GM18868 (cell line): ENCODE data around the gene RPL22.

Experiments used
- ATAC-seq: cut with Tn5 transposase; IDR thresholded peaks from one replicate; pipeline ENCODE4 v1.9.1; 2021; ENCODE audit warnings: mild to moderate bottlenecking, moderate library complexity; ENCODE audit not compliant: unreplicated experiment

The RPL22 gene

DNA sequence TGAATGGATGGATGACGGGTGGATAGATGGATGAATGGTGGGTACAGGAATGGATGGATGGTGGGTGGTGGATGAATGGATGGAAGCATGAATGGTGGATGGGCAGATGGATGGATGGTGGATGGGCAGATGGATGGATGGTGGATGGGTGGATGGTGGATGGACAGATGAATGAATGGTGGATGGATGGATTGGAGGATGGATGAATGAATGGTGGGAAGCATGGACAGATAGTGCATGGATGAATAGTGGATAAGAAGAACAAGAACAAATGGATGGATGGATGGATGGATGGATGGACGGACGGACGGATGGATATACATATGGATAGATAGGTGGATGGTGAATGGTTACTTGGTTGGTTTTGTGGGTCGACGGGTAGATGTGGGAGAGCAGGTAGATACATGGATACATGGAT lies 24.0 kb downstream of the RPL22 start:
- ATAC-seq = no peak

DNA sequence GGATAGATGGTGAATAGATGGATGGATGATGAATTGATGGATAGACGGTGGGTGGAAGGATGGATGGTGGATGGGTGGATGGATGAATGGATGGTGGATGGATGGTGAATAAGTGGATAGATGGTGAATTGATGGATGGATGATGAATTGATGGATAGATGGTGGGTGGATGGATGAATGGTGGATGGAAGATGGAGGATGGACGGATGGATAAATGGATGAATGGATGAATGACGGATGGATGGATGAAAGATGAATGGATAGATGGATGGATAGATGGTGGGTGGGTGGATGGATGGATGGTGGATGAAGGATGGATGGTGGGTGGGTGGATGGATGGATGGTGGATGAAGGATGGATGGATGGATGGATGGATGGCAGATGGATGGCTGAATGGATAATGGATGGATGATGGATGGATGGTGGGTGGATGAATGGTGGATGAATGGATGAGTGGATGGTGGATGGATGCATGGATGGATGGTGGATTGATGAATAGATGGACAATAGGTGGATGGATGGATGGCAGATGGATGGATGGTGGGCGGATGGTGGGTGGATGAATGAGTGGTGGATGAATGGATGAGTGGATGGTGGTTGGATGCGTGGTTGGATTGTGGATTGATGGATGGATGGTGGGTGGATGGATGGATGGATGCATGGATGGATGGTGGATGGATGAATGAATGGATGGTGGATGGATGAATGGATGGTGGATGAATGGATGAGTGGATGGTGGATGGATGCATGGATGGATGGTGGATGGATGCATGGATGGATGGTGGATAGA lies 24.6 kb downstream of the RPL22 start:
- no peak for ATAC-seq

DNA sequence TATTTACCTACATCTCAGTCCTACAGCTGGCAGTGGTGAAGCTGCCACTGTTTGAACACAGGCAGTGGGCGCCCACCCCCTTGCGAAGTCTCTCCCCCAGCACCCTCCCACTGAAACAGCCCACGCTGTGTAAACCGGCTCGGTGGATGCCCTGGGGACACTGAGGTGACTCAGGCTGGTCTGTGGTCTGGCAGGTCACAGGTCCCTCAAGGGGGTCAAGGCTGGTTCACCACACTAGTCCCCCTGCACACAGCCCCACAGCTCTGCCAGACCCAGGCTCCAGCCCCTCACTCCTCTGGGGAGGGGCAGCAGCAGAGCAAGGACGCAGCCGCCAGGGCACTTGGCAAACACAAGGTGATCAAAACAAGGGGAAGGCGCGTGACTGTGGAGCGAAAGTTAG lies 26.8 kb downstream of the RPL22 start:
- no peak for ATAC-seq

DNA sequence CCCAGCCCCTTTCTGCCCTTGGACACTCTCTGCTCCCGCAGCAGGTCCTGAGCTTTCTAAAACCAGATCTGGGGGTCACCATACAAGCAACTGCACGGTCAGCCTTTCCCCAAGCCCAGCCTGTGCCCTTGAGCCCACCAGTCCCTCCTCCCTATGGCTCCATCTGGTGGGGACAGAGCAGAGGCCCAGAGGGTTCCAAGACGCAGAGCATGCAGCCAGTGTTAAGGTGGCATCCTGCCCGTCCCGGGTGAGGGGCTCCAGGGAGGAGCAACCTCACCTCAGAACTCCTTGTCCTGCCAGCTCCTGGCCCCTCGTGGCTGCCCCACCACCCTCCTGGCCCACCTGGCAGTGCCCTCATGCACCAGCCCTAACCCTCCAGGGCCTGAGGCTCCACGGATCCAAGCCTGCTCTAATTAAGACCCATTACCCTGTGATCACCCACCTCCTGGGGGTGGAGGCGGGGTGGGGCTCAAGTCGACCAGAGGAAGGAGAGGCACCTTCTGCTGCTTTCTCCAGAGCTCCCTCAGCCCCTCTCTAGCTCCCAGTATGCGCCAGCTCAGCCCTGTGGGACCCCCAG lies 27.8 kb downstream of the RPL22 start:
- ATAC-seq = no peak

GRCh38 chr1:6170742-6171201 lies 28.6 kb downstream of the RPL22 start:
- ATAC-seq = no peak

DNA sequence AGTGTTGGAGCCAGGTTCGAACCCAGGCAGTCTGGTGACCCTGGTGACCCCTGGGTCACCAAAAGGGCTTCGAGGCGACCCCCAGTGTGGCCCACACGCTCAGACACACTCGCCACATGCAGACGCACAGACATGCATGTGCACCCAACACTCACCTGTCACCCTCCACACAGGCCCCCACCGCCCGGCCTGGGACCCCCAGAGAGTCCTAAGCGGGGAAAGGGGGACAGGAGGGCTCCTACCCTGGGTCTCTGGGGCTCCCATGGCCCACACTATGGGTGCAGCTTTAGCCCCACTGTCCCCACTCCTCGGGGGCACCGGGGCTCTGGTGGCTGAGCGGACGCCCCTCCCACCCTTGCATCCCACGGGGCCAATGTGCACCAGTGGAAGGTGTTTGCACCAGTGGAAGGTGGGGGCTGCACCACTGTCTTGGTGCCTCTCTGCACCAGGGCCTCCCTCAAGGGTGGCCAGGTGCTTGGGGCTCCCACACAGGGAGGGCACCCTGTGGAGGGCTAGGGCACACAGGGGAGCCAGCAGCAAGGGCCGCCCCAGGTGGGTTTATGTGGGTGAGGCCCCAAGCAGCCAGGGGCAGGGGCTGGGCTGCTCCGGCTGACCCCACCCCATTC lies 29.2 kb downstream of the RPL22 start:
- no peak for ATAC-seq

- ATAC-seq = no peak
Observed at GRCh38 chr1:6168947-6169586, 30.3 kb downstream of the RPL22 start.

DNA sequence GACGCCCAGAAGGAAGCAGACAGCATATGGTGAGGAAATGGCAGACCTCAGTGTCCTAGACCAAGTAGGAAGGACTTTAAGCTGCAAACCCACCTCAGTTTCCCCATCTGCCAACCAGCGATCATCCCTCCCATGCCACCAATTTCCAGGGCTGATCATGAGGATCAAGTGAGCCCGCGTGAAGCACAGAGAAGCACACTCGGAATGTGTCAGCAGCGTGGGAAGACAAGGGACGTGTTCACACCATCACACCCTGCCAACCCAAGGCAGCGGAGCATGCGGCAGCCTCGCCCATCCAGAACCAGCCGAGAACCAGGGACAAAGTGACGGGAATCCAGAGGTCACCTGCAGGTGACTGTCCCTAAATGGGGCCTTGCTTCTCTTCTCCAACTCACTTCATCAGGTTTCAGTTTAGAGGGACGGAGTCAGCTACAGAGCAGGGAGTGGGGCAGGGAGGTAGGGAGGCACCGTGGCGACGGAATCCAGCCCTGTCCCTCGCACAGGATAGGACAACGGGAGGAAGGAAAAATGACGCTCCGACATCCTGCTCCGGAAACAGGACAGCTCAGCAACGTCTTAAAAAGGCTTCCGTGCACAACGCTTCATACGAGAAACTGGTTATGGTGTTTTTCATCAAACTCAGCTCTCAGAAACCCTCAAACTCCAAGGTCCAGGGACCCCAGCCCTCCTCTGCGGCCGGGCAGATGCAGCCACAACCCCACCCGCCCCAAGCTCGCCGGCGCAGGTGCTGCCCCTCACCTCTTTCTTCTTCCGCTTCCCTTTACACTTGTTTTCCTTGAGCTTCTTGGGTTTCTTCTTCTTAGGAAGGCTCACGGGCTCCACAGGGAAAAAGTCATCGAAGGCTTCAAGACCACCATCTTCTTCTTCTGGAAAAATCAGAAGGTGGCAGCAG lies 31.7 kb downstream of the RPL22 start:
- no peak for ATAC-seq

DNA sequence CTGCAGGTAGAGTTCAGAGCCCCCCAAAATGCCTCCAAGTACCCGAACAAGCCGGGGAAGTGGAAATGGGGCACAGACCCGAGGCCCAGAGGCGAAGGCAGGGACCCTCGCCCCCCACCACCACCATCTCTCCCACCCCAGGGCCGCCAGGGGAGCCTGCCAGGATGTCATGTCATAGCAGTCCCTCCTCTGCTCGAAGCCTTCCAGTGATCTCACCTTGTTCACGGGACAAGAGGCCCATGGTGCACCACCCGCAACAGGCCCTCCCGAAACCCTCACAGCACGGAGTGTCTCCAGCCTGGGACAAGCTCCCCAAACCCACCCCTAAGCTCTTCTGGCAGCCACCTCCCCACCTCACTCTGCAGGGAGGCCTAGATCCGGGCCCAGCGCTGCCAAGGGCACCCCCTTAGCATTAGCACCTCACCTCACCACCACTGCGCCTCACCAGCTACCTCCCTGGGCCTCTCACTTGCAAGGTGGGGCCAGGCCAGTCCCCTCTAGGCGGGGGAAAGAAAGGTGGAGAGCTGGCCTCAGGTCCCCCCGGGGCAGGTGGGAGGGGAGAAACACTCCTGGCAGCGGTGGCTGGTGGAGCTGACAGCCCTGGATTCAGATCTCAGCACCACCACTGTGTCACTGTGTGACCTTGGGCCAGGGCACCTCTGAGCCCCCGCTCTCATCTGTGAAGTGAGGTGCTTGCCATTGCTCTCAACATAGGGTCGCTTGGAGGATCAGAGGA lies 32.6 kb downstream of the RPL22 start:
- ATAC-seq = no peak

DNA sequence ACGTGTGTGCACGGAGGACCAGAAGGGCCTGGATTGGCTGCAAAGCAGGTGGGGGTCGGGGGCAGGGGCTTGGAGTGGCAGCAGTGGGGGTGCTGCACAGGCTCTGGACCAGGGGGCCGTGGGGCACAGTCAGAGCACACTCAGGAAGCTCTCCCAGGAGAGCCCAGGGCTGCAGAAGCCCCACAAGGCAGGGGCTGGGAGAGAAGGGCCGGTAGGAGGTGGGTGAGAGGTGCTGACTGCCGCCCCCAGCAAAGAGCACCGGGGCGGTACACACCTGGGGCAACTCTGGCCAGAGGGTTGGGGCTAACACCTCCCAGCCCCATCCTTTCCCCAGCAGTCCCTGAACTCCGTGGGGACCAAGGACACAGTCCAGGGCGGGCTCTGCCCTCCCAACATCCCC lies 33.2 kb downstream of the RPL22 start:
- ATAC-seq = no peak

- no peak for ATAC-seq
Observed at GRCh38 chr1:6165441-6165985, 33.9 kb downstream of the RPL22 start.

DNA sequence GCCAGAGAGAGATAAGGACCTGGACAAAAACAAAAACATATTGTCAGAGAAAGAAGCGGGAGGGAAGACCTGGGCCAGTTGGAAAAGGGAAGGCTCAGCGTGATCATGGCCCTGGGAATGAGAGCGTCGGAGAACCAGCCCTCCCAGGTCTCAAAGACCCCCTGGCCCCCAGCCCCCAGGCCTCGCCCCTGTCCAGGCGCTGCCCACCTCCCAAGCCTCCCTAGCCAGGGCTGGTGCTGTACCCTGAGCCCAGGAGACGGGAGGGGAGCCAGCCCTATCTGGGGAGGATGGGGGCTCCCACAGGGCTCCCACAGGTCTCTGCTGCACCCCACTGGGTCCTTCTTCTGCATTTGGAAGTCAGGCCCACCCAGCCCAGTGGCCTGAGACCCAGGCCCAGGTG lies 34.4 kb downstream of the RPL22 start:
- ATAC-seq = no peak

DNA sequence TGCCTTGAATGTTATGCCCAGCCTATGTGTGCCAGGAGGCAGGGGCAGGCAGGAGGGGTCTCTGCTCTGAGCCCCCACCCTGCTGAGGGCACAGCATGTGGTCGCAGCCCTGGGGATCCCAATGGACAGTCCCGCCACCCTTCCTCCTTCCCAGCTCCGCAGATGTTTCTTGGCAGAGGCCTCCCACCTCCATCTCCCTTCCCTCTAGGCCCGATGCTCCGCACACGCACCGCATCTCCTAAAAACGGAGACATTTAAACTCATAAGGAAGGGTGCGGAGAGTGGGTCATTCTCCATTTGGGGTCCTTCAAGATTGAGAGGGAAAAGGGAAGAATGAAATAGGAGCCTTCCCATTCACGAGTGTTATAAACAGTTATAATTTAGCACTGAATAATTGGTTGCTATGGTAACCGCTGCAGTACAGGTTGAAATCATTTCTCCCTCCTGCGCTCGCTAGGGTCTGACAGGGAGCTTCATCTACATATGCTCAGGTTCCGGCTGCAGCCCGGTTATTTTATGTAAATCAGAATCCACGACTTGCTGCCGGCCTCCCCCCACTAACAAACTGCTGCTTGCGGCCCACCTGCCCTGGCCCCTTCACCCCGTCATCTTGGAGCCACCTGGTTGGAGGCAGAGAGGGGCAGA lies 35.3 kb downstream of the RPL22 start:
- ATAC-seq = no peak

GRCh38 chr1:6163191-6163972 lies 36.0 kb downstream of the RPL22 start:
- no peak for ATAC-seq

- no peak for ATAC-seq
Observed at GRCh38 chr1:6162773-6163172, 36.6 kb downstream of the RPL22 start.

DNA sequence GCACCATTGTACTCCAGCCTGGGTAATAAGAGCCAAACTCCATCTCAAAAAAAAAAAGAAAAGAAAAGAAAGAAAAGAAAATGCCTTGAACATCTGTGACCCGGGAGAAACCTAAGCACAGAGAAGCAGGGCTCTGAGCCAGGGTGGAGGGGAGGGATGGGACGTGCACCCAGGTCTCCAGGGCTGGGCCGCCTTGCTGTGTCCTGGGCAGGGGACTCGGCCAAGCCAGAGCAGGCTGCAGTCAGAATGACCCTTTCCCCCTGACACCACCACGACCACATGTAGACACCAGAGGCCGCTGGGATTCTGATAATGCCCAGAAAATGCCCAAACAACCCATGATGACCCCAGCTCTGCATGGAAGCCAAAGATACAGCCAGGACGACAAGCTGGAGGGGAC lies 37.1 kb downstream of the RPL22 start:
- ATAC-seq = no peak

- ATAC-seq = no peak
Observed at GRCh38 chr1:6158181-6158580, 41.2 kb downstream of the RPL22 start.

- ATAC-seq = no peak
Observed at GRCh38 chr1:6157528-6158174, 41.7 kb downstream of the RPL22 start.
